ENCODE data around the gene CCL14.
"Not testable (repeated sequence)": the region's sequence is repeated elsewhere in the genome, so short reads cannot be mapped to it uniquely, and the experiment has no call there.

The CCL14 gene

GRCh38 chr17:35984140-35984539 is 2.4 kb downstream of the CCL14 start:
- no peak for DNase-seq

- DNase-seq: no peak
Measured at GRCh38 chr17:35982409-35983191, 3.9 kb downstream of the CCL14 start.

- no peak for DNase-seq
Measured at GRCh38 chr17:35981908-35982330, 4.6 kb downstream of the CCL14 start.

- no peak for DNase-seq
Measured at GRCh38 chr17:35981246-35981645, 5.3 kb downstream of the CCL14 start, which contains the start of gene CCL16. Gene CCL16 (minus strand): TSS chr17:35981497. CDS start chr17:35981420, 77 bp downstream.

- DNase-seq: no peak
Measured at GRCh38 chr17:35978346-35978745, 8.2 kb downstream of the CCL14 start.

- no peak for DNase-seq
Measured at GRCh38 chr17:35977509-35977908, 9.0 kb downstream of the CCL14 start.

- DNase-seq: no peak
Measured at GRCh38 chr17:35973333-35974260, 12.9 kb downstream of the CCL14 start.

- no peak for DNase-seq
Measured at GRCh38 chr17:35972945-35973332, 13.6 kb downstream of the CCL14 start.

- DNase-seq: no peak
Measured at GRCh38 chr17:35972535-35972934, 14.0 kb downstream of the CCL14 start.

GRCh38 chr17:35972066-35972465 is 14.5 kb downstream of the CCL14 start:
- no peak for DNase-seq

GRCh38 chr17:35969558-35970380 is 16.8 kb downstream of the CCL14 start:
- peak; percentile 51 to 60 for DNase-seq

GRCh38 chr17:35968520-35969054 is 17.9 kb downstream of the CCL14 start:
- DNase-seq: no peak

- no peak for DNase-seq
Measured at GRCh38 chr17:35965272-35965671, 21.3 kb downstream of the CCL14 start.

GRCh38 chr17:35963663-35964062 is 22.9 kb downstream of the CCL14 start:
- DNase-seq: no peak

GRCh38 chr17:35953720-35954119 is 32.8 kb downstream of the CCL14 start:
- DNase-seq: no peak

GRCh38 chr17:35949401-35949800 is 37.1 kb downstream of the CCL14 start:
- DNase-seq: no peak

- no peak for DNase-seq
Measured at GRCh38 chr17:35948092-35948491, 38.4 kb downstream of the CCL14 start.

GRCh38 chr17:35947156-35947585 is 39.4 kb downstream of the CCL14 start:
- peak; percentile 15 to 18 for DNase-seq

GRCh38 chr17:35944151-35944550 is 42.4 kb downstream of the CCL14 start:
- DNase-seq: no peak

- DNase-seq: no peak
Measured at GRCh38 chr17:35943537-35943936, 43.0 kb downstream of the CCL14 start, which contains the start of gene LYZL6. Gene LYZL6 (minus strand): TSS chr17:35943713. CDS start chr17:35939356, 4,357 bp downstream.

GRCh38 chr17:35942588-35943186 is 43.8 kb downstream of the CCL14 start:
- no peak for DNase-seq

- not testable (repeated sequence) for DNase-seq
Measured at GRCh38 chr17:35938492-35938891, 48.0 kb downstream of the CCL14 start.

All from NCI-H187 (cell line).